GM12873 (cell line): Measurements from ENCODE around the gene BLOC1S6.

ENCODE experiments used
- CTCF ChIP-seq: IDR thresholded peaks from 2 replicates; pipeline ENCODE4 v1.5.1; 2012; ENCODE audit warnings: low read depth, mild to moderate bottlenecking, moderate library complexity, low read length, control low read depth; ENCODE audit not compliant: insufficient read depth; ENCODE audit errors: missing control alignments

Gene BLOC1S6

GRCh38 chr15:45594319-45594718, 7.1 kb downstream of the BLOC1S6 start:
- TF ChIP-seq CTCF = no peak

- no peak for TF ChIP-seq CTCF
Observed at GRCh38 chr15:45594835-45595530, 7.8 kb downstream of the BLOC1S6 start.

GRCh38 chr15:45603881-45604280, 16.7 kb downstream of the BLOC1S6 start:
- TF ChIP-seq CTCF = no peak

GRCh38 chr15:45604326-45604725, 17.1 kb downstream of the BLOC1S6 start:
- no peak for TF ChIP-seq CTCF

GRCh38 chr15:45606413-45606812, 19.2 kb downstream of the BLOC1S6 start:
- no peak for TF ChIP-seq CTCF

GRCh38 chr15:45606841-45607240, 19.7 kb downstream of the BLOC1S6 start:
- no peak for TF ChIP-seq CTCF

GRCh38 chr15:45611305-45611704, 24.1 kb downstream of the BLOC1S6 start:
- peak; percentile 49 for TF ChIP-seq CTCF
